HG02610 (cell line): ENCODE data around the gene NTMT1.

Experiments
- ATAC-seq: cut with Tn5 transposase; IDR thresholded peaks from one replicate; pipeline ENCODE4 v1.9.1; 2021; ENCODE audit warnings: mild to moderate bottlenecking, moderate library complexity; ENCODE audit not compliant: unreplicated experiment

The NTMT1 gene

GRCh38 chr9:129596541-129597331 lies 29.2 kb upstream of the NTMT1 start:
- ATAC-seq: no peak

GRCh38 chr9:129597355-129598088 lies 28.4 kb upstream of the NTMT1 start:
- ATAC-seq: peak; percentile 48

- ATAC-seq: no peak
These were observed 27.8 kb upstream of the NTMT1 start for GRCh38 chr9:129598089-129598596.

- no peak for ATAC-seq
These were observed 24.8 kb upstream of the NTMT1 start for GRCh38 chr9:129601082-129601674.

GRCh38 chr9:129602598-129603415 lies 23.2 kb upstream of the NTMT1 start:
- no peak for ATAC-seq

GRCh38 chr9:129604056-129604765 lies 21.8 kb upstream of the NTMT1 start:
- ATAC-seq: no peak

- ATAC-seq: no peak
These were observed 21.2 kb upstream of the NTMT1 start for GRCh38 chr9:129604766-129605163.

GRCh38 chr9:129606161-129607026 lies 19.6 kb upstream of the NTMT1 start:
- no peak for ATAC-seq

- ATAC-seq: no peak
These were observed 19.0 kb upstream of the NTMT1 start for GRCh38 chr9:129607027-129607387.

- ATAC-seq: no peak
These were observed 17.1 kb upstream of the NTMT1 start for GRCh38 chr9:129608561-129609481.

- no peak for ATAC-seq
These were observed 16.3 kb upstream of the NTMT1 start for GRCh38 chr9:129609486-129610212.

- no peak for ATAC-seq
These were observed 15.8 kb upstream of the NTMT1 start for GRCh38 chr9:129610213-129610472.

GRCh38 chr9:129610473-129611306 lies 15.3 kb upstream of the NTMT1 start:
- peak; percentile 37 for ATAC-seq

- ATAC-seq: no peak
These were observed 14.6 kb upstream of the NTMT1 start for GRCh38 chr9:129611307-129611800.

- ATAC-seq: no peak
These were observed 13.8 kb upstream of the NTMT1 start for GRCh38 chr9:129612123-129612522.

GRCh38 chr9:129612815-129613519 lies 13.0 kb upstream of the NTMT1 start:
- no peak for ATAC-seq
